SHP77 (cell line): ENCODE measurements around the gene NXPH1.
"Not testable (repeated sequence)": the region's sequence is repeated elsewhere in the genome, so short reads cannot be mapped to it uniquely, and the experiment has no call there.

Experiments
- DNase-seq, 2 experiments: peaks; one replicate each; lab custom pipeline; 2025; lab: John Stamatoyannopoulos, UW

Gene NXPH1

DNA sequence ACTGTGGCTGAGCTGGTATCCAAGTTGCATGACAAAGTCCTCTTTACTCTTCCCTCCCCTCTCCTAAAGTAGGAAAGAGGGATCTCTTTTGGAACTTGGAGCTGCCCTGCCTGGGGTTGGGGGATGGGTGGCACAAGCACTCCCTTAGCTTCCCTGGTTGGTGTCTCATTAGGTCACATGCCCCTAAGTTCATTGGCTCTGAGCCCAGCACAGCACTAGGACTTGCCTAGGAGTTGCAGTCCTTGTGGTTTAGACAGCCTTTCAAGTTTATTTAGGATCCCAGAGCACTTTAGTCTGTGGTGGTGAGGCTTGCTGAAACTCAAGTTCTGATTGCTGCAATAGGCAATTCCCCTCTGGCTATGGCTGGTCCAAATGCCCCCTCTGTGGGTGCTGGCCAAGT, 281.4 kb downstream of the NXPH1 start:
- DNase-seq = no peak

DNA sequence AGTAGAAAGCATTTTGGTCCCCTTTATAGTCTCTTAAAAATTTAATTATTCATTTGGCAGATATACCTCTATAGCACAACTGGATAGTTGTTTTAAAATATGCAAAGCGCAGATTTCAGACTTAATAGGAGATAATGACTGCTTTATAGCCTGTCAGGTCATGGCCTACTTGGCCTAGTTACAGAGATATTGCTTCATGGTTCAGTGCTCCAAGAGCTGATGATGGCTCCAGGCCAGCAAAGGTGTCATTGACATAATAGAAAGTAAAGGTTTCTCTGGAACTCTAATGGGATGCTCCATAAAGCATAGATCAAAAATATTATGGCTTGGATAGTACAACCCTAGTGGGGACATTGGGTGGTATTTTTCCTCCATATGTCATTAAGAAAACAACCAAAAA, 285.7 kb downstream of the NXPH1 start:
- DNase-seq = peak; percentile 39 to 40

GRCh38 chr7:8724080-8724718, 290.8 kb downstream of the NXPH1 start:
- DNase-seq = peak; percentile 77 to 85

GRCh38 chr7:8731756-8732155, 298.3 kb downstream of the NXPH1 start:
- not testable (repeated sequence) for DNase-seq

GRCh38 chr7:8739837-8740236, 306.4 kb downstream of the NXPH1 start:
- DNase-seq = no peak

DNA sequence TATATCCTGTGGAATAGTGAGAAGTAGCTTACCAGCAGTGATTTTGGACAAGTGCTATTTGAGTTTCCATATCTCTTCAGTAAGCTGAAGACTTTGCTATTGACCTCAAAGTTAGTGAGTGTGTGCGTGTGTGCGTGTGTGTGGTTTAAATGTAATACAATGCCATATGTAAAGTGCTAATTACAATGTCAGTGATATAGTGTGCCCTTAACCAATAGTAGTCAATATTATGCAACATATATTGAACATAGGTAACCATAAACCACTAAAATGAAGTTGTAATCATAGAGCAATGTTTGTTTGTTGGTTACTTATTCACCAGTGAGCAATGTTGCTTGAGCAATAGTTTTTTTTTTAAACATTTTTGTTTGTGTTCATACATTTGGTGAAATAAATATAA, 309.4 kb downstream of the NXPH1 start:
- DNase-seq = no peak

GRCh38 chr7:8747338-8747737, 313.9 kb downstream of the NXPH1 start:
- no peak for DNase-seq

DNA sequence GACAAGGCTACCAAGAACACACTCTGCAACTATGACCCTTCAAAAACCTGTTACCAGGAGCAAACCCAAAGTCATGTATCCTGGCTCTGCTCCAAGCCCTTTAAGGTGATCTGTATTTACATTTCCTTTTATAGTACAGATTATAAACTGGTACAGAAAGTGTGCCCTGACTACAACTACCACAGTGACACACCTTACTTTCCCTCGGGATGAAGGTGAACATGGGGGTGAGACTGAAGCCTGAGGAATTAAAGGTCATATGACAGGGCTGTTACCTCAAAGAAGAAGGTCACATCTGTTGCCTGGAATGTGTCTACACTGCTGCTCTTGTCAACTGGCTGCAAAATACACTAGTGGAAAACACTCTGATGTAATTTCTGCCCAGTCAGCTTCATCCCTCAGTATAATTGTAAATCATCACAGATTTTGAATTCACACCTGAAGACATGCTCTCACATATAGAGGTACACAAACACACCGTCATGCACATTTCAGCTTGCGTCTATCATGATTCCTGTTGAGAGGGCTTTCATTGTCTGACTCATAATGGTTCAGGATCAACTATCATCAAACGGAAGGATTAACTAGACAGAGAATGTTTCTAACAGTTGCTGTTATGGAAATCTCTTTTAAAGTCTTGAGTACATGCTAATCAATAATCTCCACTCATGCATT, 318.3 kb downstream of the NXPH1 start:
- DNase-seq = peak; percentile 14 to 16

DNA sequence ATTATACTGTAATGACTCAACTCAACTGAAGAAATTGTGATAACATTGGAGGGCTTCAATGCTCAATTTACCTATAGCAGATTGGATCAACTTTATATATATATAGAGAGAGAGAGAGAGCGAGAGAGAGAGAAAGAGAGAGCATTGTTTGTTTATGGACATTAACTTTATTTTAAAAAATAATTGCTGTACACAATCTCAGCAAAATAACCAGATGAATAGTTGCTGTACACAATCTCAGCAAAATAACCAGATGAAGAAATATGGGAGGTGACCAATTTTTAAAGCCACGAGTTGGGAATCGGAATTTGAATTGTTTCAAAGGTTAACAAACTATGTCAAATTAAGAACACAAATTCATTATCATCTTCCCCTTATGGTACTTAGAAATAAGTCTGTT, 319.9 kb downstream of the NXPH1 start:
- no peak for DNase-seq

DNA sequence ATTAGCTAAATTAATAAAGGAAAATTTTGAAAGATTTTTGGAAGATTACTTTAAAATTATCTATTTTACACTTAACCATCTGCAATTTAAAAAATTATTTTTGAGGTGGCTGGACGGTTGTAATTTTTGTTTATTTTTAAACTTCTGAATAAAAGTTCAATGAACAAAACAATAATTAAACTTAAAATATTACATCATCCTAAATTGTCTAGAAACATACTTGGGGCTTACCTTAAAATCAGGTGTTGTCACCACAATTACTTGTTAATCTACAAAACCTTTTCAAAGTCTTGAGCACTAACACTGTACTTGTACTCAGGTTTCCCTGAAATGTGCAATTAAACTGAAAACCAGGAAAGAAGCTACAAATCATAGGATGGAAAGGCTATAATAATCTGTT, 328.3 kb downstream of the NXPH1 start:
- DNase-seq = no peak

- no peak for DNase-seq
Measured at GRCh38 chr7:8762803-8763202, 329.4 kb downstream of the NXPH1 start.

- no peak for DNase-seq
Measured at GRCh38 chr7:8765374-8765773, 332.0 kb downstream of the NXPH1 start.

DNA sequence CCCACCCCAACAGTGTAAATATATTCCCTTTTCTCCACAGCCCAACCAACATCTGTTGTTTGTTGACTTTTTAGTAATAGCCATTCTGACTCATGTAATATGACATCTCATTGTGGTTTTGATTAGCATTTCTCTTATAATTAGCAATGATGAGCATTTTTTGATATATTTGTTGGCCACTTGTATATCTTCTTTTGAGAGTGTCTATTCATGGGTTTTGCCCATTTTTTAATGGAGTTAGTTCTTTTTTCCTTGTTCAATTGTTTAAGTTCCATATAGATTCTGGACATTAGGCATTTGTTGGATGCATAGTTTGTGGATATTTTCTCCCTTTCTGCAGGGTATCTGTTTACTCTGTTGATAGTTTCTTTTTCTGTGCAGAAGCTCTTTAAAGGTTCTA, 340.1 kb downstream of the NXPH1 start:
- no peak for DNase-seq

DNA sequence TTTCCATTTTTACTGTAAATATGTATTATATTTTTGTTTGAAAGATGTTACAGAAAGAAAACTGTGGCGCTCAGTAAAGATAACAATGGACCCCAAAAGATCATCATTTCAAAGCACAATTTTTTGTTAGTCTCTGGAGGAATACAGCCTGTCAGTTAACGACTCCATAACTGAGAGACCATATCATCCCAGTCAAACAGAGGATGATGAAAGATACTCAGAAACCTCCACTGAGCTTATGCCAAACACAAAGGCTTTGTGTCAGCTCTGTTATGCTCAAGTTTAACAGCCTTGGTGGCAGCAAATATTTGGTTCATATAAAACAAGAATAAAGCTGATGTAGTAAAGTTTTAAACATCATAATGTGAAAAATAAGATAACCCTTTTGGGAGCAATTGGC, 345.1 kb downstream of the NXPH1 start:
- no peak for DNase-seq

DNA sequence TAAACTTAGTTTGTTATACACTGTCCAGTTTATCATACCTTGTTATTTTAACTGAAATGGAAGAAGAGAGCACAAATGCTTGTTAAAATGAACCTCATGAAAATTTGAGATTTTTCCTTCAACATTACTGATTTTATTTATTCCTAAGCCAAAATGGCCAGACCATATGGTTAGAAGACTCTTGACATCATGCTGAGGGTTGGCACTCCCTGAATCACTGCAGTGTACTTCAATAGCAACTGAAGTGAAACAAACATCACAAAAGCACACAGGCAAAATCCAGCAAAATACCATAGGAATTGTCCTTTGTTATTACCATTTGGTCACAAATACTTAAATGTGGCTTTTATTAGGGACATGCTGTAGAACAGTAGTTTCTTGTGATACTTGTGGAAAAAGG, 347.8 kb downstream of the NXPH1 start:
- DNase-seq = no peak

DNA sequence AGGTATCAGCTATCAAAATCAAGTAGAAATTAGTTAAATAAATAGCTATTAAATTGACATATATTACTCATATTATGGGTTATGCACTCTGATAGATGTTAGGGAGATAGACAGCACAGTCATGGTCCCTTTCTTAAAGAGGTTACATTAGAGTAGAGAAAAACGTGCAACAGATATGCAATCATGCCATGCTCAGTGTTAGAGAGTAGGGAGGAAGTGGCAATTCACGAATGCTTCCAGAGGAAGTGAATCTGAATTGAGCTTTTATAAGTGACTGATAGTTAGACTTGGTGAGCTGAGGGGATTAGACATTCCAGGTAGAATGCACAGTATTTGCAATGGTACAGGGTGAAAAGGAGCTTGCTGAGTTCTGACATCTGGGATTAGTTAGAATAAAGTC, 349.8 kb downstream of the NXPH1 start:
- DNase-seq = no peak

GRCh38 chr7:8785081-8785480, 351.7 kb downstream of the NXPH1 start:
- DNase-seq = no peak

- no peak for DNase-seq
Measured at GRCh38 chr7:8800986-8801385, 367.6 kb downstream of the NXPH1 start.
